CD14-positive monocyte (primary cell): ENCODE measurements around the gene CD300C. TPM values are rescaled to one million over a fixed set of nuclear protein-coding genes. Genes with fewer than 3 reads are reported as not detected.
A peak's percentile ranks its signal among the peaks of the same experiment; 100 is the strongest.

Experiments
- DNase-seq, 3 donors: peaks; one replicate each; pipeline ENCODE4 v3.0.0-alpha.2; 2011 to 2022
- H2AFZ ChIP-seq: 2 replicates; pipeline ENCODE4 v1.6.0; 2012; ENCODE audit warnings: mild to moderate bottlenecking, low read depth, low read length, inconsistent platforms; ENCODE audit not compliant: insufficient read depth, poor library complexity, severe bottlenecking
- H3K27ac ChIP-seq, 2 donors: 1 replicate in 1 of 2; 2 replicates in 1 of 2; pipeline ENCODE4 v1.5.1; 2012 to 2013; ENCODE audit warnings: low read length in 2 of 2, control low read depth in 1 of 2, inconsistent platforms in 1 of 2, low read depth in 1 of 2, mild to moderate bottlenecking in 1 of 2
- H3K27me3 ChIP-seq, 2 donors: one replicate each; pipeline versions ENCODE4 v1.6.0 to v1.6.1; 2011 to 2013; ENCODE audit warnings: low read length in 2 of 2; ENCODE audit not compliant: control insufficient read depth in 2 of 2, insufficient read depth in 2 of 2
- H3K36me3 ChIP-seq, 2 donors: replicated peaks in 1 of 2; 1 replicate in 1 of 2; 2 replicates in 1 of 2; pipeline versions ENCODE4 v1.5.1 to v1.6.1; 2012 to 2013; ENCODE audit warnings: low read length in 2 of 2, control low read depth in 1 of 2, inconsistent platforms in 1 of 2, mild to moderate bottlenecking in 1 of 2; ENCODE audit not compliant: insufficient read depth in 2 of 2, control insufficient read depth in 1 of 2
- H3K4me1 ChIP-seq, 2 donors: 1 replicate in 1 of 2; 2 replicates in 1 of 2; pipeline versions ENCODE4 v1.5.1 to v1.6.1; 2012 to 2013; ENCODE audit warnings: low read length in 2 of 2, control low read depth in 1 of 2, inconsistent platforms in 1 of 2, mild to moderate bottlenecking in 1 of 2, moderate library complexity in 1 of 2; ENCODE audit not compliant: insufficient read depth in 2 of 2, control insufficient read depth in 1 of 2
- H3K4me2 ChIP-seq: replicated peaks from 2 replicates; pipeline ENCODE3; 2012; ENCODE audit warnings: low read length, moderate library complexity, mild to moderate bottlenecking; ENCODE audit not compliant: poor library complexity, severe bottlenecking; ENCODE audit errors: extremely low read depth
- H3K4me3 ChIP-seq, 3 experiments: fragments of 200-600 bp in 1 of 3; sonication (generic) in 1 of 3; replicated peaks in 1 of 3; 1 replicate in 2 of 3; 2 replicates in 1 of 3; pipeline ENCODE4 v1.5.1; 2011 to 2013; ENCODE audit warnings: low read length in 3 of 3, mild to moderate bottlenecking in 3 of 3, control low read depth in 2 of 3, low read depth in 2 of 3, inconsistent platforms in 1 of 3, moderate library complexity in 1 of 3
- H3K79me2 ChIP-seq: 2 replicates; pipeline ENCODE4 v1.6.0; 2012; ENCODE audit warnings: mild to moderate bottlenecking, control low read depth, inconsistent platforms, low read length, moderate library complexity; ENCODE audit not compliant: insufficient read depth
- H3K9ac ChIP-seq: 2 replicates; pipeline ENCODE4 v1.6.0; 2017; ENCODE audit warnings: low read length, mild to moderate bottlenecking; ENCODE audit not compliant: insufficient read depth, poor library complexity, severe bottlenecking
- H3K9me3 ChIP-seq, 2 donors: replicated peaks in 1 of 2; 1 replicate in 1 of 2; 2 replicates in 1 of 2; pipeline versions ENCODE4 v1.5.1 to v1.6.1; 2012 to 2013; ENCODE audit warnings: low read length in 2 of 2, control low read depth in 1 of 2; ENCODE audit not compliant: control insufficient read depth in 1 of 2, insufficient read depth in 1 of 2
- H4K20me1 ChIP-seq: 2 replicates; pipeline ENCODE4 v1.6.0; 2012; ENCODE audit warnings: mild to moderate bottlenecking, low read length, control low read depth, moderate library complexity; ENCODE audit not compliant: insufficient read depth
- H3K27ac Mint-ChIP-seq, 7 donors: one replicate each; pipeline ENCODE4 v1.8.0; 2020; ENCODE audit warnings: mild to moderate bottlenecking in 7 of 7, mixed read lengths in 7 of 7, moderate library complexity in 6 of 7, inconsistent platforms in 2 of 7
- H3K27me3 Mint-ChIP-seq, 3 donors: one replicate each; pipeline ENCODE4 v1.8.0; 2021 to 2022; ENCODE audit warnings: low read depth in 3 of 3, mild to moderate bottlenecking in 3 of 3, mixed read lengths in 3 of 3, moderate library complexity in 3 of 3, inconsistent platforms in 1 of 3
- H3K36me3 Mint-ChIP-seq, 2 donors: one replicate each; pipeline ENCODE4 v1.8.0; 2020; ENCODE audit warnings: mixed read lengths in 2 of 2, inconsistent platforms in 1 of 2, mild to moderate bottlenecking in 1 of 2
- H3K4me1 Mint-ChIP-seq: one replicate; pipeline ENCODE4 v1.8.0; 2020; ENCODE audit warnings: mild to moderate bottlenecking, mixed read lengths
- H3K4me3 Mint-ChIP-seq, 2 donors: one replicate each; pipeline ENCODE4 v1.8.0; 2020; ENCODE audit warnings: mild to moderate bottlenecking in 2 of 2, mixed read lengths in 2 of 2, moderate library complexity in 1 of 2
- H3K9me3 Mint-ChIP-seq, 7 donors: one replicate each; pipeline ENCODE4 v1.8.0; 2020 to 2022; ENCODE audit warnings: mixed read lengths in 7 of 7, mild to moderate bottlenecking in 6 of 7, moderate library complexity in 6 of 7, inconsistent platforms in 2 of 7
- WGBS: methylation state at CpG from one replicate; pipeline ENCODE4 v1.1.5; 2013; ENCODE audit warnings: missing lambda C conversion rate; ENCODE audit not compliant: insufficient coverage; 5-methylcytosine and 5-hydroxymethylcytosine counted together
- intact Hi-C, 2 donors: fragments of 100-400 bp; cut with micrococcal nuclease; formaldehyde crosslinking; loops; one replicate each; pipeline versions ENCODE4 v1.15.0 to v1.15.1; 2023
- polyA plus RNA-seq, 3 donors: library from polyadenylated mRNA; depleted of rRNA in 1 of 3; unstranded in 2 of 3; stranded (reverse) in 1 of 3; fragments of 300-500 nt in 2 of 3; fragments of >200 nt in 1 of 3; fragmentation: Illumina TruSeq in 2 of 3; gene quantifications; 1 replicate in 2 of 3; 2 replicates in 1 of 3; pipeline ENCODE4 v1.2.3, GENCODE V29; 2012 to 2021
- TF ChIP-seq, protein P1 (sequence below): fragments of 200-600 bp; IDR thresholded peaks from one replicate; pipeline ENCODE4 v1.8.0; 2022; ENCODE audit warnings: antibody characterized with exemption, mild to moderate bottlenecking

Gene CD300C
- polyA plus RNA-seq, 3 donors: 68.3 to 141 (median 93.1) TPM

DNA sequence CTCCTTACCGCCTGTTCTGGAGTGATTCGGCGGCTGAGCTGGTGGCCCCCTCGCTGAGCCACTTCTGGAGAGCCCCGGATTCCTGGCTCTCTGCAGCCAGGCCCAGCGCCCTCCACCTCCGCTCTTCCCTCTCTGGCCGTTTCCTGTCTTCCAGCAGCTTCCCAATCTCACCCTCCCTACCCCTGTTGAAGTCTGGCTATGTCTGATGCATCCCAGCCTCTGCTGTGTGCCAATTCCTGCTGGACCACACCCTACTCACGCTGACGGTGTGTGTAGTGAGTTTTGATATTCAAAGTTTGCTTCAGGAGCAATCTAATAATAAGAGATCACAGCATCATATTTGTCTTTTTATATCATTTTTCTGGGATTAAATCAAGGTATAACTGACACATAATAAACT, 36.7 kb upstream of the CD300C start:
- intact Hi-C loops: no loop called here
- Mint-ChIP-seq H3K9me3 (peaks cover 5 to 14% (median 10%) of the 10 kb centered on the region in 7 donors), H3K4me1 (peaks cover 21% of the 10 kb centered on the region), H3K27ac (no peak overlapping the region), H3K27me3 (peaks cover 7 to 8% (median 7%) of the 10 kb centered on the region in 3 donors), H3K4me3 (no peak overlapping the region), H3K36me3 (peaks cover 0 to 5% of the 10 kb centered on the region in 2 donors)
- H3K36me3 ChIP-seq: no peaks in the 10 kb centered on the region
- H2AFZ ChIP-seq: no peak overlapping the region
- DNase-seq: no peak
- H3K4me1 ChIP-seq: peaks cover 13 to 17% of the 10 kb centered on the region in 2 donors
- H4K20me1 ChIP-seq: no peaks in the 10 kb centered on the region
- no peak overlapping the region for H3K9ac ChIP-seq
- H3K4me2 ChIP-seq: no peak overlapping the region
- no peaks in the 10 kb centered on the region for H3K79me2 ChIP-seq
- no peak overlapping the region for H3K27ac ChIP-seq
- H3K4me3 ChIP-seq: no peak overlapping the region
- no peaks in the 10 kb centered on the region for H3K27me3 ChIP-seq
- peaks cover 8 to 10% of the 10 kb centered on the region in 2 donors for H3K9me3 ChIP-seq
- 97% methylated on average over 8 of the region's 10 CpGs for WGBS
- TF ChIP-seq, protein P1, sequence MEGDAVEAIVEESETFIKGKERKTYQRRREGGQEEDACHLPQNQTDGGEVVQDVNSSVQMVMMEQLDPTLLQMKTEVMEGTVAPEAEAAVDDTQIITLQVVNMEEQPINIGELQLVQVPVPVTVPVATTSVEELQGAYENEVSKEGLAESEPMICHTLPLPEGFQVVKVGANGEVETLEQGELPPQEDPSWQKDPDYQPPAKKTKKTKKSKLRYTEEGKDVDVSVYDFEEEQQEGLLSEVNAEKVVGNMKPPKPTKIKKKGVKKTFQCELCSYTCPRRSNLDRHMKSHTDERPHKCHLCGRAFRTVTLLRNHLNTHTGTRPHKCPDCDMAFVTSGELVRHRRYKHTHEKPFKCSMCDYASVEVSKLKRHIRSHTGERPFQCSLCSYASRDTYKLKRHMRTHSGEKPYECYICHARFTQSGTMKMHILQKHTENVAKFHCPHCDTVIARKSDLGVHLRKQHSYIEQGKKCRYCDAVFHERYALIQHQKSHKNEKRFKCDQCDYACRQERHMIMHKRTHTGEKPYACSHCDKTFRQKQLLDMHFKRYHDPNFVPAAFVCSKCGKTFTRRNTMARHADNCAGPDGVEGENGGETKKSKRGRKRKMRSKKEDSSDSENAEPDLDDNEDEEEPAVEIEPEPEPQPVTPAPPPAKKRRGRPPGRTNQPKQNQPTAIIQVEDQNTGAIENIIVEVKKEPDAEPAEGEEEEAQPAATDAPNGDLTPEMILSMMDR: no peak

DNA sequence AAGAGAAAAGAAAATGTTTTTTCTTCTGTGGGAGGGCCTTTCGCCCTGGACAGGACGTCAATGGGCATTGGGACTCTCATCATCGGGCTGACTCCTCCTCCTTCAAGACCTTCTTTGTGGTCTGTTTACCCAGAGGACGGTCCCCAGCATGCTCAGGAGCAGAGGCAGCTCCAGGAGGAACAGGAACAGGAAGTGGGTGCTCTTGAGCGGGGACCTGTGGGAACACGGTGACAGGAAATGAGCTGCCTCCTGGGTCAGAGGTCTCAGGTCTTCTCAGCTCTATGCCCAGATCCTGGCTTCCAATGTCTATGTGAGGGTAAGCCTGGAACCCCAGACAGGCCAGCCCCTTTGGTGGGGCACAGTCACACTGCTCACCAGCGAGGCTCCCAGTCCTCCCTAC, 34.0 kb upstream of the CD300C start:
- peak overlapping the region; percentile 41 for H3K4me2 ChIP-seq
- H3K4me3 Mint-ChIP-seq: peak overlapping the region; percentile 52 to 59

More for the DNA sequence above, 34.0 kb upstream of the CD300C start:
- WGBS: 31% methylated on average over 7 of the region's 7 CpGs
- Histone ChIP-seq H3K79me2 (no peaks in the 10 kb centered on the region), H3K27ac (no peak overlapping the region), H2AFZ (peak overlapping the region; percentile 66), H3K27me3 (no peaks in the 10 kb centered on the region), H3K36me3 (no peaks in the 10 kb centered on the region), H3K9ac (no peak overlapping the region), H4K20me1 (no peaks in the 10 kb centered on the region), H3K9me3 (peaks cover 8% of the 10 kb centered on the region in 2 donors), H3K4me3 (peak overlapping the region in 1 of 3 experiments; percentile 41), H3K4me1 (peaks cover 13 to 17% of the 10 kb centered on the region in 2 donors)
- intact Hi-C loops: no loop called here
- DNase-seq: peak in 2 of 3 donors; percentile 54 to 69
- Mint-ChIP-seq H3K36me3 (peaks cover 0 to 5% of the 10 kb centered on the region in 2 donors), H3K27ac (peak overlapping the region in 3 of 7 donors; percentile 14 to 70 (median 46)), H3K27me3 (peaks cover 13 to 18% (median 13%) of the 10 kb centered on the region in 3 donors), H3K9me3 (peaks cover 4 to 13% (median 9%) of the 10 kb centered on the region in 7 donors), H3K4me1 (peaks cover 21% of the 10 kb centered on the region)
- TF ChIP-seq, protein P1: no peak
